ENCODE results near the gene HS1BP3.

DNA sequence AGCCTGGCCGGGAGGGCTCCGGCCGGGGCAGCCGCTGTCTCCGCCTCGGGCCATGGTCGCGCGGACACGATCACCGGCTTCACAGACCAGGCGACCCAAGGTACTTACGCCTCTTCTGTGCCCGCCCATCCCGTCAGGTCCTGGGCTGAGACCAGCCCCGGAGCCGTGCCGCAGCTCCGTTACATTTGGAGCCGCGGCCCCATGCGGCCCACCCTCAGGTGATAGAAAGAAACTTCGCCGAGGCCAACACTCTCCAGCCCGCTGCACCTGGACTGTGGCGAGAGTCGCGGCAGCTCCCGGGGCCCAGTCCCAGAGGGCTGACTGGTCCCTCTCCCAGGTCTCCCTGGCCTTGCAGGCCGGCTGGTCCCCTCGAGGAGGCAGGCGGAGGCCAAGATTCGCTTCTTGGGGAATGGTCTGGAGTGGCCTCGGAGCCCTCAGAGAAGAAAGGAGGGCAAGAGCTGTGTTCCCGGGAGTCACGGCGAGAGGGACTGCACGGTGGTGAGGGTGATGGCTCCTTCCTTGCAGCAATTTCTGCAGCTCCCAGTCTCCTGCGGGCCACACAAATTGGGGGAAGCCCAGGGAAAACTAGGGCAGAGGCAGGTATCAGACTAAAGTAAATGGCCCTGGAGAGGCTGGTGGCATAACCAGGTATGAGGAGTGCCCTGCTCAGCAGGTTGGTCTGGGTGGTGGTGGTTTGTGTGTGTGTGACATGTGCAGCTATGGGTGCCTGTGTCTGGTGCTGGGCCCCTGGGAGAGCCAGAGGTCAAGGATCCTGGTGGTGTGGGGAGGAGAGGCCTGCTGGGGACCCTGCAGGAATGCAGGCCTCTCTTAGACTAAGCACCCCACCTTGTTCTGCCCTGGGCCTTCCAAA is 16.9 kb upstream of the HS1BP3 start:
- TF ChIP-seq, protein P1, sequence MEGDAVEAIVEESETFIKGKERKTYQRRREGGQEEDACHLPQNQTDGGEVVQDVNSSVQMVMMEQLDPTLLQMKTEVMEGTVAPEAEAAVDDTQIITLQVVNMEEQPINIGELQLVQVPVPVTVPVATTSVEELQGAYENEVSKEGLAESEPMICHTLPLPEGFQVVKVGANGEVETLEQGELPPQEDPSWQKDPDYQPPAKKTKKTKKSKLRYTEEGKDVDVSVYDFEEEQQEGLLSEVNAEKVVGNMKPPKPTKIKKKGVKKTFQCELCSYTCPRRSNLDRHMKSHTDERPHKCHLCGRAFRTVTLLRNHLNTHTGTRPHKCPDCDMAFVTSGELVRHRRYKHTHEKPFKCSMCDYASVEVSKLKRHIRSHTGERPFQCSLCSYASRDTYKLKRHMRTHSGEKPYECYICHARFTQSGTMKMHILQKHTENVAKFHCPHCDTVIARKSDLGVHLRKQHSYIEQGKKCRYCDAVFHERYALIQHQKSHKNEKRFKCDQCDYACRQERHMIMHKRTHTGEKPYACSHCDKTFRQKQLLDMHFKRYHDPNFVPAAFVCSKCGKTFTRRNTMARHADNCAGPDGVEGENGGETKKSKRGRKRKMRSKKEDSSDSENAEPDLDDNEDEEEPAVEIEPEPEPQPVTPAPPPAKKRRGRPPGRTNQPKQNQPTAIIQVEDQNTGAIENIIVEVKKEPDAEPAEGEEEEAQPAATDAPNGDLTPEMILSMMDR (conservative IDR thresholded peaks at IDR 0.05 in 1 of 2, IDR thresholded peaks at IDR 0.05 in 1 of 2; ENCODE audit: extremely low read depth in 1 of 2, insufficient read depth in 1 of 2, low read depth in 1 of 2, low read length in 2 of 2), result no peak
- TF ChIP-seq EZH2 (IDR thresholded peaks at IDR 0.05; ENCODE audit: borderline replicate concordance, low read length), result peak; percentile 77
